ENCODE data around the gene EBLN2.

Gene EBLN2

GRCh38 chr3:73074781-73075180, 13.3 kb downstream of the EBLN2 start:
- Mint-ChIP-seq H3K9me3 (no peaks in the 10 kb centered on the region), H3K27ac (no peak overlapping the region), H3K4me3 (no peak overlapping the region), H3K36me3 (no peaks in the 10 kb centered on the region), H3K4me1 (peaks cover 21% of the 10 kb centered on the region), H3K27me3 (no peaks in the 10 kb centered on the region)

GRCh38 chr3:73080216-73080966, 18.9 kb downstream of the EBLN2 start:
- no peaks in the 10 kb centered on the region for H3K9me3 Mint-ChIP-seq
- H3K27me3 Mint-ChIP-seq = no peaks in the 10 kb centered on the region
- H3K4me1 Mint-ChIP-seq = no peaks in the 10 kb centered on the region
- no peak overlapping the region for H3K4me3 Mint-ChIP-seq
- H3K36me3 Mint-ChIP-seq = no peaks in the 10 kb centered on the region
- no peak overlapping the region for H3K27ac Mint-ChIP-seq

GRCh38 chr3:73081140-73081539, 19.7 kb downstream of the EBLN2 start:
- Mint-ChIP-seq H3K4me1 (peaks cover 4% of the 10 kb centered on the region), H3K4me3 (no peak overlapping the region), H3K27ac (no peak overlapping the region), H3K36me3 (no peaks in the 10 kb centered on the region), H3K27me3 (no peaks in the 10 kb centered on the region), H3K9me3 (no peaks in the 10 kb centered on the region)

GRCh38 chr3:73084170-73084569, 22.7 kb downstream of the EBLN2 start:
- Mint-ChIP-seq H3K9me3 (no peaks in the 10 kb centered on the region), H3K27ac (no peak overlapping the region), H3K4me1 (peaks cover 9% of the 10 kb centered on the region), H3K4me3 (no peak overlapping the region), H3K36me3 (no peaks in the 10 kb centered on the region), H3K27me3 (no peaks in the 10 kb centered on the region)

- peak overlapping the region; percentile 31 for H3K27ac Mint-ChIP-seq
- no peaks in the 10 kb centered on the region for H3K36me3 Mint-ChIP-seq
- no peaks in the 10 kb centered on the region for H3K27me3 Mint-ChIP-seq
- peak overlapping the region; percentile 51 for H3K4me3 Mint-ChIP-seq
- peaks cover 9% of the 10 kb centered on the region for H3K4me1 Mint-ChIP-seq
- H3K9me3 Mint-ChIP-seq = no peaks in the 10 kb centered on the region
Measured at GRCh38 chr3:73086071-73086494, 24.6 kb downstream of the EBLN2 start.

- H3K36me3 Mint-ChIP-seq = no peaks in the 10 kb centered on the region
- H3K9me3 Mint-ChIP-seq = no peaks in the 10 kb centered on the region
- no peaks in the 10 kb centered on the region for H3K27me3 Mint-ChIP-seq
- H3K4me3 Mint-ChIP-seq = no peak overlapping the region
- no peak overlapping the region for H3K27ac Mint-ChIP-seq
- H3K4me1 Mint-ChIP-seq = peaks cover 7% of the 10 kb centered on the region
Measured at GRCh38 chr3:73094129-73094528, 32.7 kb downstream of the EBLN2 start.

- Mint-ChIP-seq H3K27ac (no peak overlapping the region), H3K36me3 (no peaks in the 10 kb centered on the region), H3K4me1 (peaks cover 7% of the 10 kb centered on the region), H3K9me3 (no peaks in the 10 kb centered on the region), H3K27me3 (no peaks in the 10 kb centered on the region), H3K4me3 (no peak overlapping the region)
Measured at GRCh38 chr3:73094951-73095350, 33.5 kb downstream of the EBLN2 start.

- H3K27me3 Mint-ChIP-seq = no peaks in the 10 kb centered on the region
- H3K27ac Mint-ChIP-seq = no peak overlapping the region
- H3K9me3 Mint-ChIP-seq = no peaks in the 10 kb centered on the region
- peaks cover 7% of the 10 kb centered on the region for H3K4me1 Mint-ChIP-seq
- no peak overlapping the region for H3K4me3 Mint-ChIP-seq
- H3K36me3 Mint-ChIP-seq = no peaks in the 10 kb centered on the region
Measured at GRCh38 chr3:73096169-73096568, 34.7 kb downstream of the EBLN2 start.

- Mint-ChIP-seq H3K9me3 (no peaks in the 10 kb centered on the region), H3K36me3 (no peaks in the 10 kb centered on the region), H3K4me3 (no peak overlapping the region), H3K27me3 (no peaks in the 10 kb centered on the region), H3K27ac (no peak overlapping the region), H3K4me1 (peaks cover 7% of the 10 kb centered on the region)
Measured at GRCh38 chr3:73098026-73098425, 36.6 kb downstream of the EBLN2 start.

GRCh38 chr3:73098873-73099272, 37.4 kb downstream of the EBLN2 start:
- Mint-ChIP-seq H3K36me3 (no peaks in the 10 kb centered on the region), H3K27me3 (no peaks in the 10 kb centered on the region), H3K9me3 (no peaks in the 10 kb centered on the region), H3K27ac (no peak overlapping the region), H3K4me3 (no peak overlapping the region), H3K4me1 (peaks cover 7% of the 10 kb centered on the region)

- Mint-ChIP-seq H3K4me3 (no peak overlapping the region), H3K4me1 (no peaks in the 10 kb centered on the region), H3K36me3 (no peaks in the 10 kb centered on the region), H3K27ac (no peak overlapping the region), H3K9me3 (no peaks in the 10 kb centered on the region), H3K27me3 (no peaks in the 10 kb centered on the region)
Measured at GRCh38 chr3:73100741-73101559, 39.5 kb downstream of the EBLN2 start.

- Mint-ChIP-seq H3K27me3 (no peaks in the 10 kb centered on the region), H3K27ac (no peak overlapping the region), H3K4me1 (no peaks in the 10 kb centered on the region), H3K4me3 (no peak overlapping the region), H3K9me3 (no peaks in the 10 kb centered on the region), H3K36me3 (no peaks in the 10 kb centered on the region)
Measured at GRCh38 chr3:73101881-73102280, 40.4 kb downstream of the EBLN2 start.

- H3K9me3 Mint-ChIP-seq = no peaks in the 10 kb centered on the region
- H3K4me1 Mint-ChIP-seq = no peaks in the 10 kb centered on the region
- H3K4me3 Mint-ChIP-seq = no peak overlapping the region
- H3K36me3 Mint-ChIP-seq = no peaks in the 10 kb centered on the region
- peaks cover 12% of the 10 kb centered on the region for H3K27me3 Mint-ChIP-seq
- H3K27ac Mint-ChIP-seq = no peak overlapping the region
Measured at GRCh38 chr3:73107215-73107614, 45.8 kb downstream of the EBLN2 start.

- no peak overlapping the region for H3K27ac Mint-ChIP-seq
- no peaks in the 10 kb centered on the region for H3K36me3 Mint-ChIP-seq
- no peak overlapping the region for H3K4me3 Mint-ChIP-seq
- no peaks in the 10 kb centered on the region for H3K9me3 Mint-ChIP-seq
- peaks cover 12% of the 10 kb centered on the region for H3K27me3 Mint-ChIP-seq
- H3K4me1 Mint-ChIP-seq = no peaks in the 10 kb centered on the region
Measured at GRCh38 chr3:73107676-73108187, 46.3 kb downstream of the EBLN2 start.

GRCh38 chr3:73108750-73109149, 47.3 kb downstream of the EBLN2 start:
- peaks cover 15% of the 10 kb centered on the region for H3K27me3 Mint-ChIP-seq
- H3K27ac Mint-ChIP-seq = no peak overlapping the region
- no peak overlapping the region for H3K4me3 Mint-ChIP-seq
- no peaks in the 10 kb centered on the region for H3K36me3 Mint-ChIP-seq
- H3K9me3 Mint-ChIP-seq = no peaks in the 10 kb centered on the region
- H3K4me1 Mint-ChIP-seq = no peaks in the 10 kb centered on the region

GRCh38 chr3:73110530-73110929, 49.1 kb downstream of the EBLN2 start:
- no peak overlapping the region for H3K27ac Mint-ChIP-seq
- no peaks in the 10 kb centered on the region for H3K9me3 Mint-ChIP-seq
- peaks cover 17% of the 10 kb centered on the region for H3K27me3 Mint-ChIP-seq
- no peaks in the 10 kb centered on the region for H3K4me1 Mint-ChIP-seq
- H3K36me3 Mint-ChIP-seq = no peaks in the 10 kb centered on the region
- no peak overlapping the region for H3K4me3 Mint-ChIP-seq
